CD14-positive monocyte (primary cell): ENCODE data around the gene TNIK. TPM values are rescaled to one million over a fixed set of nuclear protein-coding genes. Genes with fewer than 3 reads are reported as not detected.

Source experiments
- DNase-seq, 3 donors: peaks; one replicate each; pipeline ENCODE4 v3.0.0-alpha.2; 2011 to 2022
- H2AFZ ChIP-seq: 2 replicates; pipeline ENCODE4 v1.6.0; 2012; ENCODE audit warnings: mild to moderate bottlenecking, low read depth, low read length, inconsistent platforms; ENCODE audit not compliant: insufficient read depth, poor library complexity, severe bottlenecking
- H3K27ac ChIP-seq, 2 donors: 1 replicate in 1 of 2; 2 replicates in 1 of 2; pipeline ENCODE4 v1.5.1; 2012 to 2013; ENCODE audit warnings: low read length in 2 of 2, control low read depth in 1 of 2, inconsistent platforms in 1 of 2, low read depth in 1 of 2, mild to moderate bottlenecking in 1 of 2
- H3K27me3 ChIP-seq, 2 donors: one replicate each; pipeline versions ENCODE4 v1.6.0 to v1.6.1; 2011 to 2013; ENCODE audit warnings: low read length in 2 of 2; ENCODE audit not compliant: control insufficient read depth in 2 of 2, insufficient read depth in 2 of 2
- H3K36me3 ChIP-seq, 2 donors: replicated peaks in 1 of 2; 1 replicate in 1 of 2; 2 replicates in 1 of 2; pipeline versions ENCODE4 v1.5.1 to v1.6.1; 2012 to 2013; ENCODE audit warnings: low read length in 2 of 2, control low read depth in 1 of 2, inconsistent platforms in 1 of 2, mild to moderate bottlenecking in 1 of 2; ENCODE audit not compliant: insufficient read depth in 2 of 2, control insufficient read depth in 1 of 2
- H3K4me1 ChIP-seq, 2 donors: 1 replicate in 1 of 2; 2 replicates in 1 of 2; pipeline versions ENCODE4 v1.5.1 to v1.6.1; 2012 to 2013; ENCODE audit warnings: low read length in 2 of 2, control low read depth in 1 of 2, inconsistent platforms in 1 of 2, mild to moderate bottlenecking in 1 of 2, moderate library complexity in 1 of 2; ENCODE audit not compliant: insufficient read depth in 2 of 2, control insufficient read depth in 1 of 2
- H3K4me2 ChIP-seq: replicated peaks from 2 replicates; pipeline ENCODE3; 2012; ENCODE audit warnings: low read length, moderate library complexity, mild to moderate bottlenecking; ENCODE audit not compliant: poor library complexity, severe bottlenecking; ENCODE audit errors: extremely low read depth
- H3K4me3 ChIP-seq, 3 experiments: fragments of 200-600 bp in 1 of 3; sonication (generic) in 1 of 3; replicated peaks in 1 of 3; 1 replicate in 2 of 3; 2 replicates in 1 of 3; pipeline ENCODE4 v1.5.1; 2011 to 2013; ENCODE audit warnings: low read length in 3 of 3, mild to moderate bottlenecking in 3 of 3, control low read depth in 2 of 3, low read depth in 2 of 3, inconsistent platforms in 1 of 3, moderate library complexity in 1 of 3
- H3K79me2 ChIP-seq: 2 replicates; pipeline ENCODE4 v1.6.0; 2012; ENCODE audit warnings: mild to moderate bottlenecking, control low read depth, inconsistent platforms, low read length, moderate library complexity; ENCODE audit not compliant: insufficient read depth
- H3K9ac ChIP-seq: 2 replicates; pipeline ENCODE4 v1.6.0; 2017; ENCODE audit warnings: low read length, mild to moderate bottlenecking; ENCODE audit not compliant: insufficient read depth, poor library complexity, severe bottlenecking
- H3K9me3 ChIP-seq, 2 donors: replicated peaks in 1 of 2; 1 replicate in 1 of 2; 2 replicates in 1 of 2; pipeline versions ENCODE4 v1.5.1 to v1.6.1; 2012 to 2013; ENCODE audit warnings: low read length in 2 of 2, control low read depth in 1 of 2; ENCODE audit not compliant: control insufficient read depth in 1 of 2, insufficient read depth in 1 of 2
- H4K20me1 ChIP-seq: 2 replicates; pipeline ENCODE4 v1.6.0; 2012; ENCODE audit warnings: mild to moderate bottlenecking, low read length, control low read depth, moderate library complexity; ENCODE audit not compliant: insufficient read depth
- H3K27ac Mint-ChIP-seq, 7 donors: one replicate each; pipeline ENCODE4 v1.8.0; 2020; ENCODE audit warnings: mild to moderate bottlenecking in 7 of 7, mixed read lengths in 7 of 7, moderate library complexity in 6 of 7, inconsistent platforms in 2 of 7
- H3K27me3 Mint-ChIP-seq, 3 donors: one replicate each; pipeline ENCODE4 v1.8.0; 2021 to 2022; ENCODE audit warnings: low read depth in 3 of 3, mild to moderate bottlenecking in 3 of 3, mixed read lengths in 3 of 3, moderate library complexity in 3 of 3, inconsistent platforms in 1 of 3
- H3K36me3 Mint-ChIP-seq, 2 donors: one replicate each; pipeline ENCODE4 v1.8.0; 2020; ENCODE audit warnings: mixed read lengths in 2 of 2, inconsistent platforms in 1 of 2, mild to moderate bottlenecking in 1 of 2
- H3K4me1 Mint-ChIP-seq: one replicate; pipeline ENCODE4 v1.8.0; 2020; ENCODE audit warnings: mild to moderate bottlenecking, mixed read lengths
- H3K4me3 Mint-ChIP-seq, 2 donors: one replicate each; pipeline ENCODE4 v1.8.0; 2020; ENCODE audit warnings: mild to moderate bottlenecking in 2 of 2, mixed read lengths in 2 of 2, moderate library complexity in 1 of 2
- H3K9me3 Mint-ChIP-seq, 7 donors: one replicate each; pipeline ENCODE4 v1.8.0; 2020 to 2022; ENCODE audit warnings: mixed read lengths in 7 of 7, mild to moderate bottlenecking in 6 of 7, moderate library complexity in 6 of 7, inconsistent platforms in 2 of 7
- WGBS: methylation state at CpG from one replicate; pipeline ENCODE4 v1.1.5; 2013; ENCODE audit warnings: missing lambda C conversion rate; ENCODE audit not compliant: insufficient coverage; 5-methylcytosine and 5-hydroxymethylcytosine counted together
- intact Hi-C, 2 donors: fragments of 100-400 bp; cut with micrococcal nuclease; formaldehyde crosslinking; loops; one replicate each; pipeline versions ENCODE4 v1.15.0 to v1.15.1; 2023
- polyA plus RNA-seq, 3 donors: library from polyadenylated mRNA; depleted of rRNA in 1 of 3; unstranded in 2 of 3; stranded (reverse) in 1 of 3; fragments of 300-500 nt in 2 of 3; fragments of >200 nt in 1 of 3; fragmentation: Illumina TruSeq in 2 of 3; gene quantifications; 1 replicate in 2 of 3; 2 replicates in 1 of 3; pipeline ENCODE4 v1.2.3, GENCODE V29; 2012 to 2021
- TF ChIP-seq, protein P1 (sequence below): fragments of 200-600 bp; IDR thresholded peaks from one replicate; pipeline ENCODE4 v1.8.0; 2022; ENCODE audit warnings: antibody characterized with exemption, mild to moderate bottlenecking

TNIK gene
- polyA plus RNA-seq, 3 donors = 0.36 to 1.8 (median 0.75) TPM

DNA sequence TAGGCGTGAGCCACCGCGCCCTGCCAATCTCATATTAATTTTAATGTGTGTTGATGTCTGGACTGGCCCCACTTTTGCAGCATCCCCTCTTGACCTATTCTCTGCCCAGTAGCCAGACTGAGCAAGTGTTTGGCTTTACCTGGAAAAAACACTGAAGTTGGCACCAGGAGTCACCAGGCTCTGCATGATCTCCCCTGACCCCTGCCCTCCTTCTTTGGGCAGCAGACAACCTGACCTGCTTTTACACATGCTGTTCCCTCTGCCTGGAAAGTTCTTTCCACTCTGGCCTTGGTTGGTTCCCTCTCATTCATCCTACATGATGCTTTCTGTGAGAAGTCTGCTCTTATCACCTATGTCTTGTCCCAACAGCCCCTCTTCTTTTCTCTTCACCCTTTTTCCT is 365.8 kb downstream of the TNIK start:
- H3K36me3 ChIP-seq = no peaks in the 10 kb centered on the region
- TF ChIP-seq, protein P1, sequence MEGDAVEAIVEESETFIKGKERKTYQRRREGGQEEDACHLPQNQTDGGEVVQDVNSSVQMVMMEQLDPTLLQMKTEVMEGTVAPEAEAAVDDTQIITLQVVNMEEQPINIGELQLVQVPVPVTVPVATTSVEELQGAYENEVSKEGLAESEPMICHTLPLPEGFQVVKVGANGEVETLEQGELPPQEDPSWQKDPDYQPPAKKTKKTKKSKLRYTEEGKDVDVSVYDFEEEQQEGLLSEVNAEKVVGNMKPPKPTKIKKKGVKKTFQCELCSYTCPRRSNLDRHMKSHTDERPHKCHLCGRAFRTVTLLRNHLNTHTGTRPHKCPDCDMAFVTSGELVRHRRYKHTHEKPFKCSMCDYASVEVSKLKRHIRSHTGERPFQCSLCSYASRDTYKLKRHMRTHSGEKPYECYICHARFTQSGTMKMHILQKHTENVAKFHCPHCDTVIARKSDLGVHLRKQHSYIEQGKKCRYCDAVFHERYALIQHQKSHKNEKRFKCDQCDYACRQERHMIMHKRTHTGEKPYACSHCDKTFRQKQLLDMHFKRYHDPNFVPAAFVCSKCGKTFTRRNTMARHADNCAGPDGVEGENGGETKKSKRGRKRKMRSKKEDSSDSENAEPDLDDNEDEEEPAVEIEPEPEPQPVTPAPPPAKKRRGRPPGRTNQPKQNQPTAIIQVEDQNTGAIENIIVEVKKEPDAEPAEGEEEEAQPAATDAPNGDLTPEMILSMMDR = no peak
- intact Hi-C loops = no loop called here

DNA sequence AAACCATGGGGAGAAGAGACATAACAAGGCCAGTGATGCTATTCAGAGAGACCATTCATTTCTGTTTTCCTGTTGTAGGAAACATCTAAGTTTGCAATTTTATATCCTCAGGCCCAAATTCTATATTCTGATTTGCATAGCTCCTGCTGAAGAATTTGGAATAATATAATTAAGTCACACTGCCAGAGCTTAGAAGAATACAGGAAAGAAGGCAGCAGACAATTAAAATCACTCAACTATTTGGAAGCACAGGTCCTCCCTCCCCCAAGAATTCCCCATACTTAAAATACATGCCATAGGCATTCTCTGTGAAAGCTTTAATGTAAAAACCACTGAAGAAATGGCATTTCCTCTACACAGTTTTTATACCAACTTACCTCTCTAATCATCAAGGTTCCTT is 366.7 kb downstream of the TNIK start:
- Mint-ChIP-seq H3K4me3 (no peak overlapping the region), H3K4me1 (no peaks in the 10 kb centered on the region), H3K27ac (no peak overlapping the region), H3K27me3 (peaks cover 0 to 3% (median 0%) of the 10 kb centered on the region in 3 donors), H3K9me3 (peaks cover 0 to 3% (median 0%) of the 10 kb centered on the region in 7 donors), H3K36me3 (no peaks in the 10 kb centered on the region)
- no peaks in the 10 kb centered on the region for H3K4me1 ChIP-seq
- no peak for DNase-seq
- H3K27ac ChIP-seq = no peak overlapping the region
- H3K9ac ChIP-seq = no peak overlapping the region
- TF ChIP-seq, protein P1 = no peak
- no peak overlapping the region for H2AFZ ChIP-seq
- intact Hi-C loops = no loop called here
- H3K4me2 ChIP-seq = no peak overlapping the region
- no peaks in the 10 kb centered on the region for H3K79me2 ChIP-seq
- no peaks in the 10 kb centered on the region for H3K27me3 ChIP-seq
- no peak overlapping the region for H3K4me3 ChIP-seq
- H3K9me3 ChIP-seq = no peaks in the 10 kb centered on the region
- no peaks in the 10 kb centered on the region for H4K20me1 ChIP-seq
- no peaks in the 10 kb centered on the region for H3K36me3 ChIP-seq

More for the DNA sequence above, 365.8 kb downstream of the TNIK start:
- Mint-ChIP-seq H3K4me1 (no peaks in the 10 kb centered on the region), H3K36me3 (no peaks in the 10 kb centered on the region), H3K27me3 (peaks cover 0 to 3% (median 2%) of the 10 kb centered on the region in 3 donors), H3K9me3 (peaks cover 0 to 4% (median 0%) of the 10 kb centered on the region in 7 donors), H3K27ac (no peak overlapping the region), H3K4me3 (no peak overlapping the region)
- no peak overlapping the region for H3K4me2 ChIP-seq
- no peak overlapping the region for H2AFZ ChIP-seq
- no peak overlapping the region for H3K27ac ChIP-seq
- DNase-seq = no peak
- no peak overlapping the region for H3K9ac ChIP-seq
- H3K4me3 ChIP-seq = no peak overlapping the region
- H3K9me3 ChIP-seq = no peaks in the 10 kb centered on the region
- no peaks in the 10 kb centered on the region for H4K20me1 ChIP-seq
- no CpG with 5 or more reads among the region's 3 CpGs for WGBS
- no peaks in the 10 kb centered on the region for H3K4me1 ChIP-seq
- no peaks in the 10 kb centered on the region for H3K27me3 ChIP-seq
- H3K79me2 ChIP-seq = no peaks in the 10 kb centered on the region
